Stimulated activated CD4-positive, alpha-beta T cell treated with anti-CD3 and anti-CD28 coated beads, Interleukin-1b, Interleukin-23, amount 100 ng/mL, for 48 hours (primary cell): ENCODE results near the gene KLK8.

Experiments
- DNase-seq: peaks from one replicate; pipeline ENCODE4 v3.0.0-alpha.2; 2020

KLK8 gene, protein sequence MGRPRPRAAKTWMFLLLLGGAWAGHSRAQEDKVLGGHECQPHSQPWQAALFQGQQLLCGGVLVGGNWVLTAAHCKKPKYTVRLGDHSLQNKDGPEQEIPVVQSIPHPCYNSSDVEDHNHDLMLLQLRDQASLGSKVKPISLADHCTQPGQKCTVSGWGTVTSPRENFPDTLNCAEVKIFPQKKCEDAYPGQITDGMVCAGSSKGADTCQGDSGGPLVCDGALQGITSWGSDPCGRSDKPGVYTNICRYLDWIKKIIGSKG

DNA sequence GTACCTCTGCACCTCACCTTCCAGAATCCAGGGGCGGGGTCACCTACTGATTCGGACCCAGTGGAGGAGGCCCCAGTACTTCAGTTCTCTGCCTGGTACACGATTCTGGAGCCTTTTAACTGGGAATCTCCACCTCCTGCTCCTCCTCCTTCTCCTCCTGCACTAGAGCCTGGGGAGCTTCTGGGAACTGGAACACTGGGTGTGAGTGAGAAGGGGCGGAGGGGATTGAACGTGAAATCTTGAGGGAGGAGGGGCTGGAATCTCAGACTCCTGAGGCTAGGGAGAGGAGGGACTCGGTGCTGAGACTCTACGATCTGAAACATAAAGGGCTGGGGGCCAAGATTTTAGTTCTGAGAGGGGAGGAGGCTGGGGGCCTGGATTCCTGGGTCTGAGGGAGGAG lies at the start of gene KLK8:
Gene KLK8 (minus strand): TSS at position 90 of the 400 bp plus-strand sequence. CDS start 437 bp downstream, outside the sequence.
- no peak for DNase-seq

GRCh38 chr19:51047031-51047335 lies 45.6 kb upstream of the KLK8 start:
- no peak for DNase-seq

- no peak for DNase-seq
Observed at GRCh38 chr19:51044327-51044726, 42.9 kb upstream of the KLK8 start.

- DNase-seq, result no peak
Observed at GRCh38 chr19:51043497-51043896, 42.1 kb upstream of the KLK8 start.

DNA sequence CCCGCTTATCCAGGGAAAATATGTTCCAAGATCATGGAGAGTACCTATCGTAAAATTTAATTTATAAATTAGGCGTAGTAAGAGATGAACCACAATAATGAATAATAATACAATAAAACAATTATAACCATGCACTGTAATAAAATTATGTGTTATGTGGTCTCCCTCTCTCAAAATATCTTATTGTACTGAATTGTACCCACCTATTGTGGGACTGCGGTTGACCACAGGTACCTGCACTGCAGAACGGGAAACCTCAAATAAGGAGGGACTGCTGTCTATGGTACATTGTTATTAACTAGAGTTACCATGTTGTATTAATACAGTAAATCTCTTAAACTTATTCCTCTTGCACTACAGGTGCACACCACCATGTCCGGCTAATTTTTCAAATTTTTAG lies 38.7 kb upstream of the KLK8 start:
- no peak for DNase-seq

- no peak for DNase-seq
Observed at GRCh38 chr19:51036519-51036918, 35.1 kb upstream of the KLK8 start.

GRCh38 chr19:51034704-51035103 lies 33.3 kb upstream of the KLK8 start, which contains the start of gene KLK12:
Gene KLK12, minus strand, starts transcription at chr19:51035002. Its CDS starts 381 bp downstream, at chr19:51034621.
- DNase-seq, result no peak

DNA sequence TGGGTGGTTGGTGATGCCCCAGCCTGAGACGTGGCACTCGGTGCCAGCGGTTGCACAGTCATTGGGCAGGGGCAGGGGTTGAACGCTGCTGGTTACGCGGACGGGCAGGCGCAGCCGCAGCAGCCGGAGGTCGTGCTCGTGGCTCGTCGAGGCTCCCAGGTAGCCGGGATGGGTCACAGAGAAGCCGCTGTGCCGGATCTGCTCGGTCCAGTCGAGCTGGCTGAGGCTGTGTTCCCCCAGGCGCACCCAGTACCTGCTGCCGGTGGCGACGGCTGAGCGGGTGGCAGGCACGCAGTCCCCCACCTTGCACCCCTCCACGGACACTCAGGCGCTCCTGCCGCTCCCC lies 30.4 kb upstream of the KLK8 start:
- no peak for DNase-seq

DNA sequence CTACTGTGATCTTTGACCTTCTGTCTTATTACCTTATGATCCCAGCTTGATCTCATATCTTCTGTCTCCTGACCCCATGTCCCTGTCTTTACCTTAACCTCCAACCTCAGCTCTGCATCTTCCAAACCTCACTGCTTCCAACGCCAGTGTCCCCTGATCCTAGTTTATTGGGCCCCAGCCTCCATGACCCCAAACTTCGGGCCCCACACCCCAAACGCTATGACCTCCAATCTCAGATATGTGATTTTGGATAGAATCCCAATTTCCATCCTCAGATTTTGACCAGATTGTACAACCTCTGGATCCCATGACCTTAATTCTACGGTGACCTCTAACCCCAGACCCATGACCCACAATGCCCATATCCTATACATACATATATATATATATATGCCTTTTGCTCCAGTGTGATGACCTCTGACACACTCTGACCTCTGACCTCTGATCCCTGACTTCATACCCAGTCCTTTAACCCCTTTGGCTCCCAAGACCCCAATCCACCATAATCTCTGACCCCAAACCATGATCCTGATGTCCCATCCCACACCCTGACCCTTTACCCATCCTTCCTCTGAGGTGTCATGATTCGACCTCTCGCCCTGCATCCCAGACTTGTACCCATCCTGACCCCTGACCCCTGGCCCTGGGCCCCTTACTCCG lies 29.9 kb upstream of the KLK8 start:
- no peak for DNase-seq

DNA sequence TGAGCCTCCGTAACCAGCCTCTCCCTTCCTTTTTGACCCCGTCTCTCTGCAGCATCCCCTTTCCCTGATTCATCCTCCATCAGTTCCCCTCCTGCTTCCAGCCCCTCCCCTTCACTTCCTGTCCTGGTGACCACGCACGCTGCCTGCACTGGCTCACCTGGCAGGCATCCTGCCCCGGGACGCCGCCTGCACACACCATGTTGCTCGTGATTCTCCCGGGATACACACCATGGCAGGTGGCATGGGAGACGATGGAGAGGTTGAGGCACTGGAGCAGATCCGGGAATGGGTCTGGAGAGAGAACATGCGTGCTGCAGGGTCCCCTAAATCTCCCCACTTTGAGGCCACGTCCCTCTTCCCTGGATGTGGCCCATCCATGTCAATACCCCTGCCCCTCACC lies 29.2 kb upstream of the KLK8 start:
- DNase-seq, result no peak

GRCh38 chr19:51029718-51030117 lies 28.3 kb upstream of the KLK8 start:
- DNase-seq, result no peak

DNA sequence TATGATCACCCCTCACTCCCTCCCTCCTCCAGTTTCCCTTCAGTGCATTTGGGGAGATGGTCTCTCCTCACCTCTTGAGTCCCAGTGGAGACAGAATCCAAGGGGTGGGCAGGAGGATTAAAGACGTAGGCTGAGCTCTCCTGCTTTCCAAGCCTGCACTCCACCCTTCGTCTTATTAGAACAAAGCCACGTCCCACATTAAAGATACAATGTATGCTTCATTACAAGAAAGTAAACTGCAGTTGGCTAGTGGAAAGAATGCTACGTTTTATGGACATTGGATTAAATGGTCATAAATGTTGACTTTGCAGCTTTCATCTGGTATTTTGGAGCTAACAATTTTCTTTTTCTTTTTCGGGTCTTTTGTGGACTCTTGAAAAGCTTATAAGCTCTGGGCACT lies 26.5 kb upstream of the KLK8 start:
- DNase-seq, result no peak

DNA sequence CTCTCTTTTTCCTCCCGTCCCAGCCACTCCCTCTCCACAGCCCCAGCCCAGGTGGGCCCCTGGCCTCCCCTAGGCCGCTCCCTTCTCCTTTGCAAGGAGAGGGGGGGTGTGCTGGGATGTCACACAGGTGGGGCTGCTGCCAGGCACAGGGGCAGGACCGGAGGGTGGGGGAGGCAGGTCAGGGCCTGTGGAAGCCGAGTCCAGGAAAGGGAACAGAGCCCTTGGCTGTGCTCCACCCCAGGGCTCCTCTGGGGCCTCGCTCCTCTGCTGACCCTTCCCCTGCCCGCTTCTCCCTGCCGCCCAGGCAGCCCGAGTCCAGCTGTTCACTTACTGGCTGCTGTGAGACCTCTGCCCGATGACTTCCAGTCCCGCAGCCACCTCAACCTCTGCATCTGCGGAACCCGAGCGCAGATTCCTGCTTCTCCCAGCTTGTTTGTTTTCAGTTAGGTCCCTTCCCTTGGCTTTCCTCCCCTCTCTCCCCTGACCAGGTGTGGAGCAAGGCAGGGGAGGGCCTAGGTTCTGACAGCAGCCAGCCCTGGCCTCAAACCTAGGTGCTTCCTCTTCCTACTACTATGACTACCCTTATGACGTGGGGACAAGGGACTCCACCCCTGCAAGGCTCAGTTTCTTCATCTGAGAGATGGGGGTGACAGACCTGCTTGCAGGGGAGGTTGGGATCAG lies 25.9 kb upstream of the KLK8 start:
- DNase-seq, result no peak

- no peak for DNase-seq
Observed at GRCh38 chr19:51026554-51026831, 25.1 kb upstream of the KLK8 start, which contains the start of gene KLK11. Gene KLK11, minus strand, starts transcription at chr19:51026616. Its CDS starts 985 bp downstream, at chr19:51025631.

- DNase-seq, result no peak
Observed at GRCh38 chr19:51025809-51026553, 24.6 kb upstream of the KLK8 start.

DNA sequence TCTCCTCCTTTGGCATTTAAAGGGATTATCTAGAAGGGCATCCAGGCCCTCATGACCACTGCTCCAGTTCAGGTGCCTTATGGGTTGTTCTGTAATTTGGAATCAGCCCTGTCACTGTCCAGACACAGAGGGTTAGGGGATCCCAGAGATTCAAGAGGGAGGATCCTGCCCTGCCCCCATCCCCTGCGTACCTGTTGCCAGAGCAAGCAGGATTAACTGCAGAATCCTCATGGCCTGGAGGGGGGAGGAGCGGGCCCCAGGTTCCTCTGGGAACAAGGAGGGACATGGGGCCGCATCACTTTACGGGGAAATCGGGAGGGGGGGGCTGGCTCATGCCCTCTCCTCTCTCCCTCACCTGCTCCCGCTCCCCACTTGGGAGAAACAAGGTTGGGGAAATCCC lies 24.0 kb upstream of the KLK8 start:
- DNase-seq, result no peak

GRCh38 chr19:51024924-51025323 lies 23.5 kb upstream of the KLK8 start:
- DNase-seq, result no peak

DNA sequence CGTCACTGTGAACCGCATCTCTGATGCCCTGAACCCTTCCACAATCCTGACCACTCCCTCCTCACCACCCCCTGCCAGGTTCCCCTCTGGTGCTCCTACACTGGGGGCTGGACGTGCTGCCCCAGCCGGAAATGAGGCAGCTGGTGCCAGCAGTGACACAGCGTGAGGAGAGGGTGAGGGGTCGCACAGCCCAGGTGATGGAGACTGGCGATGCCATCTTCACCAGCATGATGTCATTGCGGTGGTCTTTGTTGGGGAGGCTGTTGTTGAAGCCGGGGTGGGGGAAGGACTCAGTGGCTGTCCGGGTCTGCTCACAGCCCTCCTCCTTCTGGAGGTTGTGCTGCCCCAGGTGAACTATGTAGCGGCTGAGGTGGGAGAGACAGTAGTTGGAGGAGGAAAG lies 22.5 kb upstream of the KLK8 start:
- DNase-seq, result no peak

DNA sequence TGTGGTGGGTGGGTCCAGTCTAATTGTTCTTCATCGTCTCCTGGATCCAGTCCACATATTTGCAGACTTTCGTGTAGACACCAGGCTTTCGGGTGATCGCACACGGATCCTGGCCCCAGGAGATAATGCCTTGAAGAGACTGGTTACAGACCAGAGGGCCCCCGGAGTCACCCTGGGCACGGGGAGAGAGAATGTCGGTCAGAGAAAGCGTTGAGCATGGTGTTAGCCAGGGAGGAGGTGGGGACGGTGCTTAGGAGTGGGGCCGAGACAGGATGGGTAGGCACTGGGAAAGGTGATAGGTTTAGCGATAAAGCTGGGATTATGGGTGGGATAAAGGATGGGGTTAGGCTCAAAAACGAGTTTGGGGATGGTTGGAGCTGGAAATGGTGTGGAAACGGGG lies 21.1 kb upstream of the KLK8 start:
- DNase-seq, result no peak

- no peak for DNase-seq
Observed at GRCh38 chr19:51020988-51021651, 19.7 kb upstream of the KLK8 start.

DNA sequence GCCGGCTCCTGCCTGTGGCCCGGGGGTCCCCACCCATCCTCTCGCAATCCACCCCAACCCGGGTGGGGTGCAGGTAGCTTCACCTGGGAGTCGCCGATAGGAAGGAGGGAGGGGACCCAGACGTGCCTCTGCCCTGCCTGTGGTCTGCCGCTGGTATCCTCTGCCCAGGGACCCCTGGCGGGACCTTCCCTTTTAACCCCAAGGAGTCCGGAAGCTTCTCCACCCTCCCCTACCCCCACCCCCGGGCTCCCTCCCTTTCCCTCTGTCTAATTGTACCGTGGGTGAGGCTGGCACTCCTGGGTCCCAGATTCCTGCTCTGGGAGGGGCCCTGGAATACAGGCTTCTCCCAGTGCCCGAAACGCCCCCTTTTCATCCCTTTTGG lies 18.1 kb upstream of the KLK8 start, which contains the start of gene KLK10:
Gene KLK10 (minus strand): TSS at position 166 of the 382 bp plus-strand sequence. CDS start 579 bp downstream, outside the sequence.
- no peak for DNase-seq

DNA sequence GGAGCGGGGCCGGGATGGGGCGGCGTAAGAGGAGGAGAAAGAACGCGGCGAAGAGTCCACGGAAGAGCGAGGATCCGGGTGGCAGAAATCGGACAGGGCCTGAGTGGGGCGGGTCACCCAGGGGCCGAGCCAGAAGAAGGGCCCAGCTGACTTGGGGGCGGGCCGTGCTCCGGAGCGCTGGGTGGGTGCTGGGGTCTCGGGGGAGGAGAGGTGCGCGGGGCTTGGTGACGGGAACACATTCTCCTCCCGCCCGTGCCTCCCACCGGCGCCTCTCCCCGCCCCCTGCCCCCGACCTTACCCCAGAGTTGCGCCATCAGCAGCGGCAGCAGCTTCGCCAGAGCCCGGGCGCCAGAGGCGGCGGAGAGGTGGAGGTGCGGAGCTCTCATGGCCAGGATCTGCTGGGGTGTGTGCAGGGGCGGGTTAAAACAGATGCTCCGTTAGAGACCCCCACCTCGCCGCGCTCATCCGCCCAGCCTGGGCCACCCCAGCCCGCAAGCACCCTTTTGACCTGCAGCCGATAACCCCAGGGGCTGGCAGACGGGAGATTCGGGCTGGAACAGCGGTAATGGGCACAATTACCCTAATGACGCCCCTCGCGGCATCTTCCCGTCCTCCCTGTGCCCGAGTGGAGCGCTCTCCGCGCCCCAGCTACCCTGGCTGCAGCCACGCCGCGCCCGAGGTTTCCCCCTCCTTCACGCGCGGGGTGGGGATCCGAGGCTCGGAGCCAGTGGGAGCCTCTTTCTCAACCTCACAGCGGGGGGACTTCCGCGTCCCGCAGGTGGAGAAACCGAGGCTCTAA lies 17.5 kb upstream of the KLK8 start:
- no peak for DNase-seq
